Neural progenitor cell (in vitro differentiated cells): ENCODE data around the gene VPS41. TPM values are rescaled to one million over a fixed set of nuclear protein-coding genes. Genes with fewer than 3 reads are reported as not detected.
A peak's percentile ranks its signal among the peaks of the same experiment; 100 is the strongest.

ENCODE experiments used
- DNase-seq: peaks from one replicate; pipeline ENCODE4 v3.0.0-alpha.2; 2016; ENCODE audit warnings: low spot score
- H2AFZ ChIP-seq: fragments of 200-600 bp; sonication (generic); replicated peaks from 2 replicates; pipeline ENCODE4 v1.6.1; 2016; ENCODE audit warnings: antibody characterized with exemption
- H3F3A ChIP-seq: fragments of 200-600 bp; sonication (generic); 2 replicates; pipeline ENCODE4 v1.6.1; 2016; ENCODE audit warnings: antibody characterized with exemption, low read depth
- H3K27ac ChIP-seq: fragments of 200-600 bp; sonication (generic); 2 replicates; pipeline ENCODE4 v1.5.1; 2016; ENCODE audit warnings: mild to moderate bottlenecking
- H3K27me3 ChIP-seq: fragments of 200-600 bp; sonication (generic); 2 replicates; pipeline ENCODE4 v1.6.1; 2016; ENCODE audit warnings: mild to moderate bottlenecking, moderate library complexity
- H3K36me3 ChIP-seq: fragments of 200-600 bp; sonication (generic); 2 replicates; pipeline ENCODE4 v1.5.1; 2016
- H3K4me1 ChIP-seq: fragments of 200-600 bp; sonication (generic); 2 replicates; pipeline ENCODE4 v1.6.1; 2016; ENCODE audit warnings: mixed run types
- H3K4me2 ChIP-seq: fragments of 200-600 bp; sonication (generic); 2 replicates; pipeline ENCODE4 v1.6.1; 2016
- H3K4me3 ChIP-seq: fragments of 200-600 bp; sonication (generic); 2 replicates; pipeline ENCODE4 v1.5.1; 2016
- H3K79me2 ChIP-seq: fragments of 200-600 bp; sonication (generic); 2 replicates; pipeline ENCODE4 v1.6.1; 2016; ENCODE audit warnings: low read depth
- H3K9ac ChIP-seq: fragments of 200-600 bp; sonication (generic); 2 replicates; pipeline ENCODE4 v1.6.1; 2016
- H3K9me3 ChIP-seq: fragments of 200-600 bp; sonication (generic); 2 replicates; pipeline ENCODE4 v1.5.1; 2016; ENCODE audit warnings: low read depth
- H4K20me1 ChIP-seq: fragments of 200-600 bp; sonication (generic); 2 replicates; pipeline ENCODE4 v1.6.1; 2016; ENCODE audit warnings: low read depth
- H3K27ac Mint-ChIP-seq: 3 replicates; pipeline ENCODE4 v1.8.0; 2021; ENCODE audit warnings: mixed read lengths
- H3K27me3 Mint-ChIP-seq: 2 replicates; pipeline ENCODE4 v1.8.0; 2022; ENCODE audit warnings: low read depth, mild to moderate bottlenecking, inconsistent platforms, moderate library complexity, mixed read lengths; ENCODE audit not compliant: insufficient read depth
- H3K36me3 Mint-ChIP-seq: 3 replicates; pipeline ENCODE4 v1.8.0; 2021; ENCODE audit warnings: mixed read lengths
- H3K4me1 Mint-ChIP-seq: 3 replicates; pipeline ENCODE4 v1.8.0; 2021; ENCODE audit warnings: mixed read lengths
- H3K4me3 Mint-ChIP-seq: 3 replicates; pipeline ENCODE4 v1.8.0; 2021; ENCODE audit warnings: mild to moderate bottlenecking, moderate library complexity, mixed read lengths
- H3K9me3 Mint-ChIP-seq: 3 replicates; pipeline ENCODE4 v1.8.0; 2020; ENCODE audit warnings: mixed read lengths
- EZH2 ChIP-seq: fragments of 200-600 bp; sonication (generic); IDR thresholded peaks from 2 replicates; pipeline ENCODE4 v1.6.1; 2017; ENCODE audit warnings: antibody characterized with exemption, mild to moderate bottlenecking, moderate library complexity
- EZH2phosphoT487 ChIP-seq: fragments of 200-600 bp; sonication (generic); IDR thresholded peaks from 2 replicates; pipeline ENCODE4 v1.6.1; 2017; ENCODE audit warnings: antibody characterized with exemption
- total RNA-seq: library from RNA; depleted of rRNA; stranded (reverse); fragments of >200 nt; gene quantifications from 2 replicates; pipeline ENCODE4 v1.2.3, GENCODE V29; 2015; ENCODE audit warnings: low replicate concordance
- TF ChIP-seq, protein P1 (sequence below): fragments of 200-600 bp; sonication (generic); IDR thresholded peaks from 2 replicates; pipeline ENCODE4 v1.5.1; 2017; ENCODE audit warnings: antibody characterized with exemption, mild to moderate bottlenecking

Gene VPS41
- total RNA-seq, 1 donor from 2014 or later: 92.3 TPM

- Histone ChIP-seq H4K20me1 (peaks cover 22% of the 10 kb centered on the region), H3K9me3 (no peaks in the 10 kb centered on the region), H3F3A (no peaks in the 10 kb centered on the region), H3K36me3 (no peaks in the 10 kb centered on the region), H2AFZ (no peak overlapping the region), H3K79me2 (peaks cover 44% of the 10 kb centered on the region), H3K27me3 (no peaks in the 10 kb centered on the region), H3K27ac (no peak overlapping the region), H3K4me2 (no peak overlapping the region), H3K9ac (no peak overlapping the region), H3K4me1 (peaks cover 18% of the 10 kb centered on the region), H3K4me3 (no peak overlapping the region)
- no peak for DNase-seq
- TF ChIP-seq EZH2 (no peak), EZH2phosphoT487 (no peak)
- TF ChIP-seq, protein P1, sequence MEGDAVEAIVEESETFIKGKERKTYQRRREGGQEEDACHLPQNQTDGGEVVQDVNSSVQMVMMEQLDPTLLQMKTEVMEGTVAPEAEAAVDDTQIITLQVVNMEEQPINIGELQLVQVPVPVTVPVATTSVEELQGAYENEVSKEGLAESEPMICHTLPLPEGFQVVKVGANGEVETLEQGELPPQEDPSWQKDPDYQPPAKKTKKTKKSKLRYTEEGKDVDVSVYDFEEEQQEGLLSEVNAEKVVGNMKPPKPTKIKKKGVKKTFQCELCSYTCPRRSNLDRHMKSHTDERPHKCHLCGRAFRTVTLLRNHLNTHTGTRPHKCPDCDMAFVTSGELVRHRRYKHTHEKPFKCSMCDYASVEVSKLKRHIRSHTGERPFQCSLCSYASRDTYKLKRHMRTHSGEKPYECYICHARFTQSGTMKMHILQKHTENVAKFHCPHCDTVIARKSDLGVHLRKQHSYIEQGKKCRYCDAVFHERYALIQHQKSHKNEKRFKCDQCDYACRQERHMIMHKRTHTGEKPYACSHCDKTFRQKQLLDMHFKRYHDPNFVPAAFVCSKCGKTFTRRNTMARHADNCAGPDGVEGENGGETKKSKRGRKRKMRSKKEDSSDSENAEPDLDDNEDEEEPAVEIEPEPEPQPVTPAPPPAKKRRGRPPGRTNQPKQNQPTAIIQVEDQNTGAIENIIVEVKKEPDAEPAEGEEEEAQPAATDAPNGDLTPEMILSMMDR: no peak
- Mint-ChIP-seq H3K4me3 (peak overlapping the region; percentile 30), H3K9me3 (no peaks in the 10 kb centered on the region), H3K36me3 (no peaks in the 10 kb centered on the region), H3K4me1 (peaks cover 24% of the 10 kb centered on the region), H3K27ac (no peak overlapping the region), H3K27me3 (peaks cover 6% of the 10 kb centered on the region)
Observed at GRCh38 chr7:38907066-38907465, 1.9 kb downstream of the VPS41 start.

DNA sequence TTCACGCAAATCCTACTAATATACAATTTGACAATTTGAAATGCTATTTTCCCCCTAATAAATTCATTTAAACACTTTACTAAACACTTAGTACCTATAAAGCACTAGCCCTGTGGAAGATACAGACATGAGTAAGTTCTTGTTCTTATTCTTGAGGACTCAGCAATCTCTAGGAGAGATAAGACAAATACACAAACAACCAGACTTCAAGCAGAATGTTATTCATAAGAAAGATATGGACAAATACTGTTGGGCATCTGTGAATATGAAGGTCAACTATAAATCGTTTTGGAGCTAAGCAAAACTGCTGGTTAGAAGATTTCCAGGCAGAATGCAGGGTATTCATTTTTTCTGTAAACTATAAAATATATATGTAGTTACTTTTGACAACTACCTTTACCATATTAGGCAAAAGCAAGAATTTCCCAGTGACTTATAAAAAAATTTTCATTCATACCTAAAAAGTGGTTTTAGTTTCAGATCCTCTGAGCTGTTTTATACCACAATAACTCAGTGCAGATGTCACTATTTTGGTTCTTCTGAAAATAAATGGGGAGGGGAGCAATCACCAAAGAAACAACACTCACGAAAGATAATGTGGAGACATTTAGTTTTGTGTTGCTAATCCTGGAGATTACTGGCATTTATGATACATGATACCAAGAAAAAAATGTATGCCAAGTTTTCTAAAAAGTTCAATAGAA lies 3.8 kb downstream of the VPS41 start:
- Histone ChIP-seq H3K4me2 (no peak overlapping the region), H3K9ac (no peak overlapping the region), H3K9me3 (no peaks in the 10 kb centered on the region), H3K4me3 (no peak overlapping the region), H3F3A (no peaks in the 10 kb centered on the region), H2AFZ (no peak overlapping the region), H3K36me3 (no peaks in the 10 kb centered on the region), H3K79me2 (peaks cover 46% of the 10 kb centered on the region), H3K27ac (no peak overlapping the region), H3K4me1 (peaks cover 18% of the 10 kb centered on the region), H3K27me3 (no peaks in the 10 kb centered on the region), H4K20me1 (peaks cover 22% of the 10 kb centered on the region)
- no peaks in the 10 kb centered on the region for H3K36me3 Mint-ChIP-seq
- no peak overlapping the region for H3K4me3 Mint-ChIP-seq
- H3K27ac Mint-ChIP-seq: no peak overlapping the region
- DNase-seq: no peak
- TF ChIP-seq EZH2 (no peak), EZH2phosphoT487 (no peak)
- TF ChIP-seq, protein P1: no peak
- peaks cover 24% of the 10 kb centered on the region for H3K4me1 Mint-ChIP-seq
- peaks cover 3% of the 10 kb centered on the region for H3K27me3 Mint-ChIP-seq
- H3K9me3 Mint-ChIP-seq: no peaks in the 10 kb centered on the region

DNA sequence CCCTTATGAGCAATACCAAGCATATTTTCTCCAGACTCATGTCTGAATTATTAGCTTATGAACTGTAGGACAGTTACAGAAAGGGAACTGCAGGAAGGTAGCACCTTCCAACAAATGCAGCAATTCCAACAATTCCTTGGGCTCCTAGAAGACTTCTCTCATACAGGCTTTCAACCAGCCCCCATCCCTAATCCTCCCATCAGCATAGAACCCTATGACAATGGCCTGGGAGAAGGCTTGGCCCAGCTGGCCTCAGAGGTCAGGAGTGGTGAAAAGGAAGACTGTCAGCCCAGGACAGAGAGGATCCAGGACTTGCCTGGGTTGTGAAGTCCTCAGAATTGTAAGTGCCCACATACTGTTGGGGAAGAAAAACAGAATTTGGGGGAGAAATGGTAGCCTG lies 5.9 kb downstream of the VPS41 start:
- Histone ChIP-seq H2AFZ (no peak overlapping the region), H3K36me3 (no peaks in the 10 kb centered on the region), H3K9me3 (no peaks in the 10 kb centered on the region), H3K4me1 (peaks cover 15% of the 10 kb centered on the region), H4K20me1 (peaks cover 24% of the 10 kb centered on the region), H3K27ac (peak overlapping the region; percentile 17), H3K4me2 (peak overlapping the region; percentile 58), H3K4me3 (no peak overlapping the region), H3K9ac (peak overlapping the region; percentile 12), H3K27me3 (no peaks in the 10 kb centered on the region), H3K79me2 (peaks cover 40% of the 10 kb centered on the region), H3F3A (no peaks in the 10 kb centered on the region)
- Mint-ChIP-seq H3K4me1 (peaks cover 16% of the 10 kb centered on the region), H3K27me3 (peaks cover 3% of the 10 kb centered on the region), H3K4me3 (no peak overlapping the region), H3K36me3 (no peaks in the 10 kb centered on the region), H3K27ac (no peak overlapping the region), H3K9me3 (no peaks in the 10 kb centered on the region)
- peak; percentile 51 for DNase-seq
- no peak for TF ChIP-seq EZH2phosphoT487
- no peak for TF ChIP-seq EZH2
- TF ChIP-seq, protein P1: no peak
